NCI-H446 (cell line): ENCODE measurements around the gene MAGEB6.
"Not testable (repeated sequence)": the region's sequence is repeated elsewhere in the genome, so short reads cannot be mapped to it uniquely, and the experiment has no call there.

Experiments
- DNase-seq, 2 experiments: peaks; one replicate each; lab custom pipeline; 2025; lab: John Stamatoyannopoulos, UW

MAGEB6 gene, protein sequence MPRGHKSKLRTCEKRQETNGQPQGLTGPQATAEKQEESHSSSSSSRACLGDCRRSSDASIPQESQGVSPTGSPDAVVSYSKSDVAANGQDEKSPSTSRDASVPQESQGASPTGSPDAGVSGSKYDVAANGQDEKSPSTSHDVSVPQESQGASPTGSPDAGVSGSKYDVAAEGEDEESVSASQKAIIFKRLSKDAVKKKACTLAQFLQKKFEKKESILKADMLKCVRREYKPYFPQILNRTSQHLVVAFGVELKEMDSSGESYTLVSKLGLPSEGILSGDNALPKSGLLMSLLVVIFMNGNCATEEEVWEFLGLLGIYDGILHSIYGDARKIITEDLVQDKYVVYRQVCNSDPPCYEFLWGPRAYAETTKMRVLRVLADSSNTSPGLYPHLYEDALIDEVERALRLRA

GRCh38 chrX:26192204-26192603 is at the start of gene MAGEB6:
MAGEB6 (plus strand) TSS chrX:26192440; CDS start chrX:26193847, 1,407 bp downstream.
- peak in 1 of 2 experiments; percentile 17 for DNase-seq

DNA sequence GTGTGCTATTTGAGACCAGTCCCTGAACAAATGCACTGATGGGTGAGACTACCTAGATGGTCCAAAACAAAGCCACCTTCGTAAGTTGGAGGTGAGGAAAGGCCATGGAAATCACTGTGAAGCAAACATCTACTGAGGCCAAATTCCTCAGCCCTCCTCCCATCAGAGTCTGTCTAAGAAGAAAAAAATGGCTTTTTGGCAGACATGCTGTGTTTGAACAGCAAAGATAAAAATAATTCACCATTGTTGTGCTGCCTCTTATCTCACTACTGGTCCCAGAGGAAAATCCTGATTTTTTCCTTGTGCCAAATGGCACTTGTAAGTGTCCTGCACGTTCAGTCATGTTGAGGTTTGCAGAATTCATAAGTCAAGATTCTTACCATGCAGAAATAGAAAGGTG is 46.2 kb upstream of the MAGEB6 start:
- no peak for DNase-seq

DNA sequence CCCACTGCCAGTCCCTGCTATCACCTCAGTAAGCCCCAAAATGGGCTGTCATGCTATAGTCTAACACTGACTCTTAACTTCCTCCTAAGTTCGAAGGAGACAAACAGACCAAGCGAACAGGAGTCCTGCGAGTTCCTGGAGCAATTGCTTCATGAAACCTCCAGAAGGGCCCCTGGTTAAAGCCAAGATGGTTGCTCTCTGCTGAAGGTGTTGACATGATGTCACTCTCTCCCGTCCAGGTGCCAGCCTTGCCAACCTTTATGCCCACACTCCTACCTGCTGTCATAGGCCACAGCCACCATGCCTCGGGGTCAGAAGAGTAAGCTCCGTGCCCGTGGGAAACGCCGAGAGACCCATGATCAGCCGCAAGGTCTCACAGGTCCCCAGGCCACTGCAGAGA is 31.9 kb upstream of the MAGEB6 start, which contains the start of gene MAGEB6B:
TSS of gene MAGEB6B (plus strand) at position 301 of the 400 bp plus-strand sequence. CDS start at position 301, 0 bp downstream.
- DNase-seq, result no peak

DNA sequence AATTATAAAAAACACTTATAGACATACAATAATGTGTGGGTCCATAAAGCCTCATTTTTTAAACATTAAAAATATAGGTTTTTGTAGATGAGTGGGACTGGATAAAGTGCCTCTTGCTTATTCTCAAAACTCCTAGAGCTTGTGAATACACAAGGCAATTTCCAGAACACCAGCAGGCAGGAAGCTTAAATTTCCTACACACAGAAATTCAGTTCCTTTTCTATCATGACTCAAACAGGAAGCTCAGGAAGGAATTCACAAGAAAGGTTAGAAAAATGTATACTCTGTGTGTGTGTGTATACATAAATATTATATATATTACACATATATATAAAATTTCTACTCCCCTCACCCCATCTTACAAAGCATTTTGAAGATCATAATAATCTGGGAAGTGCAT is 11.3 kb downstream of the MAGEB6 start:
- no peak for DNase-seq

- not testable (repeated sequence) for DNase-seq
These were observed 12.5 kb downstream of the MAGEB6 start for GRCh38 chrX:26204717-26205116.

- DNase-seq, result no peak
These were observed 15.8 kb downstream of the MAGEB6 start for GRCh38 chrX:26208012-26208411.

DNA sequence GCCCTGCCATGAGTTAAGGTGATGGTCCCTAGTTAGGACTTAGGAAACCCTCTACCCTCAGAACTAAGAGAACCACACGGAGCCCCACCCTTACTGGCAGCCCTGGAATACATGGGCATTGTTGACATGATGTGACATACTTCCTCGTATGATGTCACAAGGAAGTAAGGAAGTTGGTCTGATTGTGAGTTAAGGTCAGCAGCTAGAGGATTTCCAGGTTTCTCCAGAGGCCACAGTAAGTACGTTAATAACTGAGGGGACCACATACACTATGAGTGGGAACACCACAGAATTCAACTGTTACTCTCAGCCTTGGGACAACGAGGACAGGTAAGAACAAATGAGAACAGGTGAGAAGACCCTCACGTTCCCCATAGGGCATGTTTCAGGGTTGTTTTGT is 23.6 kb downstream of the MAGEB6 start, which contains the start of gene MAGEB5:
TSS of gene MAGEB5 (plus strand) at position 301 of the 400 bp plus-strand sequence. CDS start 1,133 bp downstream, outside the sequence.
- no peak for DNase-seq

DNA sequence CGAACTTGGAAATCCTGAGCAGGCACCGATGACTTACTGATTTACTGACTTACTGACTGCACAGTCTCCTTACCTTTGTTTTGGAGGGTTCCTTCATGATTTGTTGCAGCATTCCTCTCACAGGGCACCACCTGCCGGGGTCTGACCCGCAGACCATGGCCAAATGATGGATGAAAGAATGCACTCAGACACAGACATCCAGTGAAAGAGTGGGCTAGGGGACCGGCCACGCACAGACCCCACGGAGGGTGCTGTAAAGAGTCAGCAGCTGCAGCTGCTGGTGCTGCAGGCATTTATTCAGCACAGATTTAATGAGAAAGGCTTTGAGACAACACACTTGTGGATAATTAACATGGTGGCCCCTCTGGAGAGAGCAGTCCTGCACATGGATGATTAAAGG is 27.1 kb downstream of the MAGEB6 start:
- DNase-seq, result no peak

GRCh38 chrX:26234177-26234576 is 41.9 kb downstream of the MAGEB6 start:
- no peak for DNase-seq
